Activated naive CD4-positive, alpha-beta T cell treated with anti-CD3 and anti-CD28 coated beads, Interleukin-2, amount 10 ng/mL, durations not matched to agents 7 days and 5 days (primary cell): ENCODE data around the gene FOXK2.
"Not testable (repeated sequence)": the region's sequence is repeated elsewhere in the genome, so short reads cannot be mapped to it uniquely, and the experiment has no call there.

Experiments
- CTCF ChIA-PET: fragments of 350-600 bp; sonication (Branson Sonifier 250); formaldehyde crosslinking; loops from one replicate; lab custom pipeline; 2021; ENCODE audit warnings: antibody characterized with exemption; lab: Charles Lee
- DNase-seq: peaks from one replicate; pipeline ENCODE4 v3.0.0-alpha.2; 2020
- H3K27ac Mint-ChIP-seq: one replicate; pipeline ENCODE4 v1.8.0; 2021; ENCODE audit warnings: mild to moderate bottlenecking, moderate library complexity, mixed read lengths
- H3K27me3 Mint-ChIP-seq: one replicate; pipeline ENCODE4 v1.8.0; 2021; ENCODE audit warnings: mild to moderate bottlenecking, mixed read lengths
- H3K36me3 Mint-ChIP-seq: one replicate; pipeline ENCODE4 v1.8.0; 2021; ENCODE audit warnings: mixed read lengths
- H3K4me1 Mint-ChIP-seq: one replicate; pipeline ENCODE4 v1.8.0; 2021; ENCODE audit warnings: mixed read lengths
- H3K4me3 Mint-ChIP-seq: one replicate; pipeline ENCODE4 v1.8.0; 2021; ENCODE audit warnings: mild to moderate bottlenecking, moderate library complexity, mixed read lengths
- H3K9me3 Mint-ChIP-seq: one replicate; pipeline ENCODE4 v1.8.0; 2021; ENCODE audit warnings: mixed read lengths

The FOXK2 gene

GRCh38 chr17:82557510-82557909 is 38.0 kb downstream of the FOXK2 start:
- H3K27ac Mint-ChIP-seq, DNase-seq, H3K27me3 Mint-ChIP-seq, H3K4me3 Mint-ChIP-seq, H3K36me3 Mint-ChIP-seq, H3K4me1 Mint-ChIP-seq, H3K9me3 Mint-ChIP-seq, CTCF ChIA-PET: not testable (repeated sequence)

- H3K9me3 Mint-ChIP-seq = no peaks in the 10 kb centered on the region
- H3K27me3 Mint-ChIP-seq = no peaks in the 10 kb centered on the region
- no peak overlapping the region for H3K4me3 Mint-ChIP-seq
- DNase-seq = no peak
- no peak overlapping the region for H3K27ac Mint-ChIP-seq
- CTCF ChIA-PET = interaction anchor here (1.1 kb wide), 1 partner anchor 8 kb away, joined by 3 read pairs; no protein-coding TSS in a partner anchor
- H3K36me3 Mint-ChIP-seq = peaks cover 7% of the 10 kb centered on the region
- H3K4me1 Mint-ChIP-seq = peaks cover 3% of the 10 kb centered on the region
Measured at GRCh38 chr17:82559566-82560251, 40.2 kb downstream of the FOXK2 start.

- no peak overlapping the region for H3K27ac Mint-ChIP-seq
- DNase-seq = no peak
- no peaks in the 10 kb centered on the region for H3K9me3 Mint-ChIP-seq
- H3K4me3 Mint-ChIP-seq = no peak overlapping the region
- H3K4me1 Mint-ChIP-seq = peaks cover 3% of the 10 kb centered on the region
- no peaks in the 10 kb centered on the region for H3K27me3 Mint-ChIP-seq
- H3K36me3 Mint-ChIP-seq = peaks cover 12% of the 10 kb centered on the region
- CTCF ChIA-PET = interaction anchor here (1.1 kb wide), 1 partner anchor 9 kb away, joined by 3 read pairs; no protein-coding TSS in a partner anchor
Measured at GRCh38 chr17:82560252-82560642, 40.7 kb downstream of the FOXK2 start.

GRCh38 chr17:82560802-82561428 is 41.4 kb downstream of the FOXK2 start:
- Mint-ChIP-seq H3K4me1 (peaks cover 3% of the 10 kb centered on the region), H3K27me3 (no peaks in the 10 kb centered on the region), H3K27ac (no peak overlapping the region), H3K36me3 (peaks cover 15% of the 10 kb centered on the region), H3K9me3 (no peaks in the 10 kb centered on the region), H3K4me3 (no peak overlapping the region)
- CTCF ChIA-PET = interaction anchor here (1.1 kb wide), 1 partner anchor 10 kb away, joined by 3 read pairs; no protein-coding TSS in a partner anchor
- DNase-seq = no peak

- CTCF ChIA-PET = no interaction called here
- no peak overlapping the region for H3K4me3 Mint-ChIP-seq
- no peak for DNase-seq
- no peaks in the 10 kb centered on the region for H3K9me3 Mint-ChIP-seq
- H3K4me1 Mint-ChIP-seq = peaks cover 3% of the 10 kb centered on the region
- no peak overlapping the region for H3K27ac Mint-ChIP-seq
- H3K27me3 Mint-ChIP-seq = no peaks in the 10 kb centered on the region
- H3K36me3 Mint-ChIP-seq = peaks cover 15% of the 10 kb centered on the region
Measured at GRCh38 chr17:82561429-82562035, 42.0 kb downstream of the FOXK2 start.

- H3K36me3 Mint-ChIP-seq = peaks cover 14% of the 10 kb centered on the region
- H3K27me3 Mint-ChIP-seq, DNase-seq, CTCF ChIA-PET, H3K4me3 Mint-ChIP-seq, H3K4me1 Mint-ChIP-seq, H3K27ac Mint-ChIP-seq, H3K9me3 Mint-ChIP-seq: not testable (repeated sequence)
Measured at GRCh38 chr17:82562718-82563220, 43.2 kb downstream of the FOXK2 start.

- no peak overlapping the region for H3K27ac Mint-ChIP-seq
- CTCF ChIA-PET = no interaction called here
- H3K9me3 Mint-ChIP-seq = no peaks in the 10 kb centered on the region
Measured at GRCh38 chr17:82563318-82563717, 43.8 kb downstream of the FOXK2 start.

GRCh38 chr17:82563745-82564144 is 44.2 kb downstream of the FOXK2 start:
- H3K4me1 Mint-ChIP-seq, H3K9me3 Mint-ChIP-seq, H3K4me3 Mint-ChIP-seq, H3K27me3 Mint-ChIP-seq, CTCF ChIA-PET, DNase-seq, H3K27ac Mint-ChIP-seq: not testable (repeated sequence)
- H3K36me3 Mint-ChIP-seq = peaks cover 18% of the 10 kb centered on the region

More at GRCh38 chr17:82563318-82563717, 43.8 kb downstream of the FOXK2 start:
- Mint-ChIP-seq H3K27me3 (no peaks in the 10 kb centered on the region), H3K4me3 (no peak overlapping the region), H3K36me3 (peaks cover 15% of the 10 kb centered on the region), H3K4me1 (peaks cover 3% of the 10 kb centered on the region)
- no peak for DNase-seq

- peaks cover 3% of the 10 kb centered on the region for H3K4me1 Mint-ChIP-seq
- CTCF ChIA-PET = no interaction called here
Measured at GRCh38 chr17:82564241-82564640, 44.7 kb downstream of the FOXK2 start.

GRCh38 chr17:82565551-82565950 is 46.0 kb downstream of the FOXK2 start:
- CTCF ChIA-PET = no interaction called here
- peaks cover 3% of the 10 kb centered on the region for H3K4me1 Mint-ChIP-seq
- no peaks in the 10 kb centered on the region for H3K9me3 Mint-ChIP-seq
- no peak overlapping the region for H3K4me3 Mint-ChIP-seq
- peaks cover 23% of the 10 kb centered on the region for H3K36me3 Mint-ChIP-seq
- no peaks in the 10 kb centered on the region for H3K27me3 Mint-ChIP-seq
- H3K27ac Mint-ChIP-seq = no peak overlapping the region
- DNase-seq = no peak

More at GRCh38 chr17:82564241-82564640, 44.7 kb downstream of the FOXK2 start:
- H3K27me3 Mint-ChIP-seq = no peaks in the 10 kb centered on the region
- H3K27ac Mint-ChIP-seq = no peak overlapping the region
- no peak overlapping the region for H3K4me3 Mint-ChIP-seq
- H3K9me3 Mint-ChIP-seq = no peaks in the 10 kb centered on the region
- DNase-seq = no peak
- peaks cover 20% of the 10 kb centered on the region for H3K36me3 Mint-ChIP-seq

- H3K36me3 Mint-ChIP-seq = peaks cover 23% of the 10 kb centered on the region
- CTCF ChIA-PET = no interaction called here
- H3K27ac Mint-ChIP-seq = no peak overlapping the region
- no peaks in the 10 kb centered on the region for H3K27me3 Mint-ChIP-seq
- no peak for DNase-seq
- peaks cover 1% of the 10 kb centered on the region for H3K4me1 Mint-ChIP-seq
- H3K9me3 Mint-ChIP-seq = no peaks in the 10 kb centered on the region
- no peak overlapping the region for H3K4me3 Mint-ChIP-seq
Measured at GRCh38 chr17:82566129-82566960, 46.8 kb downstream of the FOXK2 start.

GRCh38 chr17:82567286-82567685 is 47.8 kb downstream of the FOXK2 start:
- Mint-ChIP-seq H3K4me1 (no peaks in the 10 kb centered on the region), H3K27ac (no peak overlapping the region), H3K36me3 (peaks cover 31% of the 10 kb centered on the region), H3K4me3 (no peak overlapping the region), H3K27me3 (no peaks in the 10 kb centered on the region), H3K9me3 (no peaks in the 10 kb centered on the region)
- CTCF ChIA-PET = interaction anchor here (0.9 kb wide), 1 partner anchor 13 kb away, joined by 3 read pairs; no protein-coding TSS in a partner anchor
- no peak for DNase-seq

- Mint-ChIP-seq H3K4me1 (no peaks in the 10 kb centered on the region), H3K9me3 (no peaks in the 10 kb centered on the region)
- CTCF ChIA-PET = interaction anchor here (1.2 kb wide), 1 partner anchor 216 kb away, joined by 3 read pairs; no protein-coding TSS in a partner anchor
Measured at GRCh38 chr17:82568997-82569393, 49.5 kb downstream of the FOXK2 start.

GRCh38 chr17:82569621-82570020 is 50.1 kb downstream of the FOXK2 start:
- H3K4me3 Mint-ChIP-seq = no peak overlapping the region
- peaks cover 32% of the 10 kb centered on the region for H3K36me3 Mint-ChIP-seq
- no peaks in the 10 kb centered on the region for H3K27me3 Mint-ChIP-seq
- no peak overlapping the region for H3K27ac Mint-ChIP-seq
- CTCF ChIA-PET = interaction anchor here (1.2 kb wide), 1 partner anchor 217 kb away, joined by 3 read pairs; no protein-coding TSS in a partner anchor
- H3K4me1 Mint-ChIP-seq = no peaks in the 10 kb centered on the region
- H3K9me3 Mint-ChIP-seq = no peaks in the 10 kb centered on the region
- no peak for DNase-seq

More at GRCh38 chr17:82568997-82569393, 49.5 kb downstream of the FOXK2 start:
- no peak overlapping the region for H3K4me3 Mint-ChIP-seq
- H3K27me3 Mint-ChIP-seq = no peaks in the 10 kb centered on the region
- no peak overlapping the region for H3K27ac Mint-ChIP-seq
- peaks cover 32% of the 10 kb centered on the region for H3K36me3 Mint-ChIP-seq
- no peak for DNase-seq
